Stimulated activated CD4-positive, alpha-beta T cell treated with anti-CD3 and anti-CD28 coated beads, Interleukin-1b, Interleukin-23, amount 100 ng/mL, for 24 hours (primary cell): ENCODE measurements around the gene SSH2.

Source experiments
- DNase-seq, 4 experiments: peaks; one replicate each; pipeline ENCODE4 v3.0.0-alpha.2; 2020; ENCODE audit warnings: low read depth in 4 of 4, low spot score in 1 of 4

SSH2 gene

GRCh38 chr17:29579866-29580771 lies 349.9 kb downstream of the SSH2 start:
- DNase-seq = peak; percentile 75 to 89 (median 82)

- no peak for DNase-seq
Measured at GRCh38 chr17:29578626-29579485, 351.2 kb downstream of the SSH2 start.

GRCh38 chr17:29577385-29578211 lies 352.4 kb downstream of the SSH2 start:
- no peak for DNase-seq

- no peak for DNase-seq
Measured at GRCh38 chr17:29577001-29577370, 353.0 kb downstream of the SSH2 start.

GRCh38 chr17:29576214-29577000 lies 353.6 kb downstream of the SSH2 start:
- no peak for DNase-seq
